CD4-positive, CD25-positive, alpha-beta regulatory T cell (primary cell): Measurements from ENCODE around the gene MRPS34. TPM values are rescaled to one million over a fixed set of nuclear protein-coding genes. Genes with fewer than 3 reads are reported as not detected.

Experiments
- ATAC-seq, 2 donors: fragments of 150-1000 bp; cut with Tn5 transposase; one replicate each; pipeline ENCODE4 v1.10.0; 2021; ENCODE audit warnings: low read depth in 2 of 2, moderate number of reproducible peaks in 2 of 2, moderate library complexity in 1 of 2
- DNase-seq, 3 donors: peaks; one replicate each; pipeline versions ENCODE4 v3.0.0 to v3.0.0-alpha.2; 2012 to 2022; ENCODE audit warnings: mixed read lengths in 1 of 3
- H3K27ac ChIP-seq: one replicate; pipeline ENCODE4 v1.7.0; 2013; ENCODE audit warnings: mild to moderate bottlenecking, low read length; ENCODE audit not compliant: insufficient read depth, poor library complexity, severe bottlenecking
- H3K27me3 ChIP-seq: one replicate; pipeline ENCODE4 v1.7.0; 2013; ENCODE audit warnings: low read length; ENCODE audit not compliant: control insufficient read depth, insufficient read depth
- H3K36me3 ChIP-seq: one replicate; pipeline ENCODE4 v1.7.0; 2013; ENCODE audit warnings: mild to moderate bottlenecking, low read length, moderate library complexity; ENCODE audit not compliant: control insufficient read depth, insufficient read depth
- H3K4me1 ChIP-seq: 2 replicates; pipeline ENCODE4 v1.7.0; 2013; ENCODE audit warnings: mild to moderate bottlenecking, low read length; ENCODE audit not compliant: insufficient read depth, control insufficient read depth, poor library complexity, severe bottlenecking
- H3K4me3 ChIP-seq: one replicate; pipeline ENCODE4 v1.7.0; 2013; ENCODE audit warnings: low read depth, mild to moderate bottlenecking, low read length, moderate library complexity
- H3K9me3 ChIP-seq, 2 experiments: 1 replicate in 1 of 2; 2 replicates in 1 of 2; pipeline ENCODE4 v1.7.0; 2013; ENCODE audit warnings: low read length in 2 of 2, mild to moderate bottlenecking in 1 of 2, moderate library complexity in 1 of 2; ENCODE audit not compliant: control insufficient read depth in 2 of 2
- H3K27ac Mint-ChIP-seq, 3 donors: one replicate each; pipeline ENCODE4 v1.8.0; 2020 to 2022; ENCODE audit warnings: mild to moderate bottlenecking in 3 of 3, mixed read lengths in 3 of 3, moderate library complexity in 2 of 3
- H3K27me3 Mint-ChIP-seq: one replicate; pipeline ENCODE4 v1.8.0; 2022; ENCODE audit warnings: mild to moderate bottlenecking, mixed read lengths
- H3K36me3 Mint-ChIP-seq: one replicate; pipeline ENCODE4 v1.8.0; 2020; ENCODE audit warnings: mixed read lengths
- H3K4me1 Mint-ChIP-seq, 4 donors: one replicate each; pipeline ENCODE4 v1.8.0; 2020 to 2022; ENCODE audit warnings: mixed read lengths in 4 of 4, mild to moderate bottlenecking in 1 of 4
- H3K4me3 Mint-ChIP-seq, 4 donors: one replicate each; pipeline ENCODE4 v1.8.0; 2020 to 2022; ENCODE audit warnings: mild to moderate bottlenecking in 4 of 4, mixed read lengths in 4 of 4, moderate library complexity in 3 of 4
- H3K9me3 Mint-ChIP-seq, 7 donors: one replicate each; pipeline ENCODE4 v1.8.0; 2020 to 2022; ENCODE audit warnings: mixed read lengths in 7 of 7, mild to moderate bottlenecking in 3 of 7, moderate library complexity in 2 of 7
- polyA plus RNA-seq, 4 donors: library from polyadenylated mRNA; unstranded; fragments of 300-500 nt; fragmentation: Illumina TruSeq; gene quantifications; one replicate each; pipeline ENCODE4 v1.2.3, GENCODE V29; 2021
- total RNA-seq: library from RNA; stranded (reverse); gene quantifications from one replicate; pipeline ENCODE4 v1.2.3, GENCODE V29; 2022

The MRPS34 gene
- total and polyA plus RNA-seq, 5 donors from 2014 or later, result 46.5 to 176 (median 152) TPM

- ATAC-seq (no peak), DNase-seq (no peak)
- Histone ChIP-seq H3K4me1 (peaks cover 38% of the 10 kb centered on the region), H3K27me3 (no peaks in the 10 kb centered on the region), H3K36me3 (peaks cover 19% of the 10 kb centered on the region), H3K9me3 (no peaks in the 10 kb centered on the region), H3K4me3 (no peak overlapping the region), H3K27ac (no peak overlapping the region)
- Mint-ChIP-seq H3K4me3 (peak overlapping the region; percentile 7 to 96 (median 66)), H3K9me3 (no peaks in the 10 kb centered on the region), H3K27me3 (no peaks in the 10 kb centered on the region), H3K36me3 (no peaks in the 10 kb centered on the region), H3K27ac (no peak overlapping the region), H3K4me1 (peaks cover 0 to 32% (median 6%) of the 10 kb centered on the region in 4 donors)
These were observed 7.1 kb upstream of the MRPS34 start for GRCh38 chr16:1779741-1780676.

- H3K9me3 Mint-ChIP-seq, result no peaks in the 10 kb centered on the region
- DNase-seq (no peak), ATAC-seq (no peak)
- H3K4me3 Mint-ChIP-seq, result peak overlapping the region in 2 of 4 donors; percentile 48 to 64
- H3K27me3 Mint-ChIP-seq, result no peaks in the 10 kb centered on the region
- peaks cover 0 to 31% (median 5%) of the 10 kb centered on the region in 4 donors for H3K4me1 Mint-ChIP-seq
- Histone ChIP-seq H3K36me3 (peaks cover 19% of the 10 kb centered on the region), H3K27me3 (no peaks in the 10 kb centered on the region), H3K9me3 (no peaks in the 10 kb centered on the region), H3K4me1 (peaks cover 38% of the 10 kb centered on the region), H3K4me3 (no peak overlapping the region), H3K27ac (no peak overlapping the region)
- no peak overlapping the region for H3K27ac Mint-ChIP-seq
- H3K36me3 Mint-ChIP-seq, result no peaks in the 10 kb centered on the region
These were observed 6.3 kb upstream of the MRPS34 start for GRCh38 chr16:1779234-1779701.

- peak overlapping the region in 1 of 4 donors; percentile 64 for H3K4me3 Mint-ChIP-seq
- no peaks in the 10 kb centered on the region for H3K9me3 ChIP-seq
- no peaks in the 10 kb centered on the region for H3K27me3 Mint-ChIP-seq
- no peak for DNase-seq
- H3K9me3 Mint-ChIP-seq, result no peaks in the 10 kb centered on the region
- ATAC-seq, result no peak
- no peak overlapping the region for H3K27ac Mint-ChIP-seq
- H3K27ac ChIP-seq, result no peak overlapping the region
- peaks cover 38% of the 10 kb centered on the region for H3K4me1 ChIP-seq
- H3K36me3 Mint-ChIP-seq, result no peaks in the 10 kb centered on the region
- H3K27me3 ChIP-seq, result no peaks in the 10 kb centered on the region
- peaks cover 0 to 28% (median 4%) of the 10 kb centered on the region in 4 donors for H3K4me1 Mint-ChIP-seq
- H3K36me3 ChIP-seq, result peaks cover 19% of the 10 kb centered on the region
- no peak overlapping the region for H3K4me3 ChIP-seq
These were observed 5.6 kb upstream of the MRPS34 start for GRCh38 chr16:1778200-1779179.

GRCh38 chr16:1777375-1778199, 4.7 kb upstream of the MRPS34 start:
- H3K9me3 Mint-ChIP-seq, result no peaks in the 10 kb centered on the region
- H3K27ac Mint-ChIP-seq, result no peak overlapping the region
- peaks cover 19% of the 10 kb centered on the region for H3K36me3 ChIP-seq

GRCh38 chr16:1776991-1777374, 4.0 kb upstream of the MRPS34 start:
- Histone ChIP-seq H3K4me3 (no peak overlapping the region), H3K27me3 (no peaks in the 10 kb centered on the region), H3K4me1 (peaks cover 39% of the 10 kb centered on the region), H3K27ac (no peak overlapping the region), H3K36me3 (peaks cover 19% of the 10 kb centered on the region), H3K9me3 (no peaks in the 10 kb centered on the region)
- Mint-ChIP-seq H3K27me3 (no peaks in the 10 kb centered on the region), H3K4me3 (no peak overlapping the region), H3K9me3 (no peaks in the 10 kb centered on the region), H3K36me3 (no peaks in the 10 kb centered on the region), H3K4me1 (peaks cover 0 to 24% (median 2%) of the 10 kb centered on the region in 4 donors), H3K27ac (no peak overlapping the region)
- no peak for ATAC-seq
- no peak for DNase-seq

More at GRCh38 chr16:1777375-1778199, 4.7 kb upstream of the MRPS34 start:
- no peaks in the 10 kb centered on the region for H3K9me3 ChIP-seq
- no peak overlapping the region for H3K4me3 Mint-ChIP-seq
- ATAC-seq (no peak), DNase-seq (no peak)
- peaks cover 34% of the 10 kb centered on the region for H3K4me1 ChIP-seq
- H3K36me3 Mint-ChIP-seq, result no peaks in the 10 kb centered on the region
- H3K27ac ChIP-seq, result no peak overlapping the region
- H3K27me3 ChIP-seq, result no peaks in the 10 kb centered on the region
- no peak overlapping the region for H3K4me3 ChIP-seq
- no peaks in the 10 kb centered on the region for H3K27me3 Mint-ChIP-seq
- peaks cover 0 to 21% (median under 1%) of the 10 kb centered on the region in 4 donors for H3K4me1 Mint-ChIP-seq

- Mint-ChIP-seq H3K36me3 (no peaks in the 10 kb centered on the region), H3K27me3 (no peaks in the 10 kb centered on the region), H3K9me3 (no peaks in the 10 kb centered on the region), H3K4me1 (peaks cover 0 to 24% (median 1%) of the 10 kb centered on the region in 4 donors), H3K4me3 (no peak overlapping the region), H3K27ac (no peak overlapping the region)
- no peak overlapping the region for H3K27ac ChIP-seq
- no peaks in the 10 kb centered on the region for H3K27me3 ChIP-seq
- DNase-seq (no peak), ATAC-seq (no peak)
- H3K36me3 ChIP-seq, result peaks cover 19% of the 10 kb centered on the region
- no peak overlapping the region for H3K4me3 ChIP-seq
- H3K9me3 ChIP-seq, result no peaks in the 10 kb centered on the region
- H3K4me1 ChIP-seq, result peaks cover 38% of the 10 kb centered on the region
These were observed 3.7 kb upstream of the MRPS34 start for GRCh38 chr16:1776672-1776955.
